ENCODE data around the gene ARSG. TPM values are rescaled to one million over a fixed set of nuclear protein-coding genes. Genes with fewer than 3 reads are reported as not detected.
"Not testable (repeated sequence)": the region's sequence is repeated elsewhere in the genome, so short reads cannot be mapped to it uniquely, and the experiment has no call there.

ARSG gene
- total and polyA plus RNA-seq, 2 of the 4 experiments (the other 2 are of a cell fraction): 2.9 to 3.0 TPM

GRCh38 chr17:68260051-68260762 lies 31.1 kb upstream of the ARSG start (continued):
- no peak for TF ChIP-seq RFX5 (IDR thresholded peaks at IDR 0.05; ENCODE audit: low read depth, low read length)

DNA sequence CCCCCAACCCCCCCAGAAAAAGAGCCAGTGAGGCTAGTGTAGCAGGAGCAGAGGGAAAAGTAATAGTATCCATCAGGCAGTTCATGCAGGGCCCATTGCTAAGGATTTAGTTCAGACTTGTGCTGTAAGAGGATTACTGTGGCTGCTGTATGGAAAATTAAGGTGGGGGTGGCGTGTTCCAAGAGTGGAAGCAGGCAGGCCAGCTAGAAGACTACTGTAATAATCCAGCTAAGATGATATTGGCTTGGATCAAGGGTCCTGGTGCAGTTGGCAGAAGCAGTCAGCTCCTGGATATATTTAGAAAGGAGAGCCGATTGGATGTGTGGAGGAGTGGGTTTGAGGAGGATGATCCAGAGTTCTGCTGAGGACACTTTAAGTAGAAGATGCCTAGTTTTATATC lies 28.8 kb upstream of the ARSG start:
- in situ Hi-C loops (cut with MboI; ENCODE audit: low sequenced_read_pairs): loop anchor here (5.0 to 25.0 kb wide), 3 partner anchors 140 to 500 kb away; no protein-coding TSS in a partner anchor
- intact Hi-C loops (cut with micrococcal nuclease): loop anchor here (10.0 kb wide), 1 partner anchor 502 kb away; no protein-coding TSS in a partner anchor
- POLR2A ChIA-PET (ENCODE audit: unreplicated experiment): not testable (repeated sequence)

More for the DNA sequence above, 28.8 kb upstream of the ARSG start:
- H2BK20ac ChIP-seq (ENCODE audit: low read depth, low read length); H3K56ac ChIP-seq (ENCODE audit: extremely low read depth, insufficient read depth, low read length); H2AFZ ChIP-seq (replicated peaks; ENCODE audit: low read length, poor library complexity); H3K79me1 ChIP-seq (ENCODE audit: low read depth in 1 of 2, low read length in 2 of 2); BruUV-seq (replicated peaks); H3K14ac ChIP-seq (replicated peaks; ENCODE audit: low read depth, low read length); ATAC-seq (ENCODE audit: low read depth); H3K36me3 ChIP-seq (ENCODE audit: control insufficient read depth, insufficient read depth, low read length); DNase-seq; H3K27me3 ChIP-seq (ENCODE audit: control insufficient read depth, insufficient read depth, low read length); H3K4me1 ChIP-seq (ENCODE audit: control insufficient read depth, insufficient read depth, low read length); dilution Hi-C loops (cut with HindIII; ENCODE audit: low sequenced_read_pairs, unreplicated experiment); H3K4me3 ChIP-seq (ENCODE audit: insufficient read depth, low read depth, low read length); H3K23ac ChIP-seq (ENCODE audit: low read depth, low read length); H4K91ac ChIP-seq (ENCODE audit: insufficient read depth, low read depth, low read length); H2AK9ac ChIP-seq (replicated peaks; ENCODE audit: low read depth, low read length, poor library complexity); H2BK120ac ChIP-seq (ENCODE audit: low read depth, low read length); H3K4me2 ChIP-seq (ENCODE audit: low read depth, low read length); H4K5ac ChIP-seq (ENCODE audit: low read depth, low read length); H3K9me1 ChIP-seq (ENCODE audit: insufficient read depth, low read length); H3K18ac ChIP-seq (ENCODE audit: low read depth, low read length); H2BK5ac ChIP-seq (ENCODE audit: low read depth, low read length, poor library complexity, severe bottlenecking); H2BK15ac ChIP-seq (ENCODE audit: low read depth, low read length); H3K27ac ChIP-seq (ENCODE audit: insufficient read depth, low read length); H3K9me3 ChIP-seq (ENCODE audit: control insufficient read depth, insufficient read depth, low read length); H2AK5ac ChIP-seq (ENCODE audit: low read depth, low read length); H3K4ac ChIP-seq (ENCODE audit: low read depth, low read length); H4K8ac ChIP-seq (ENCODE audit: low read depth in 2 of 2, low read length in 2 of 2); H3K9ac ChIP-seq (ENCODE audit: low read depth, low read length); H4K20me1 ChIP-seq (ENCODE audit: insufficient read depth, low read length): not testable (repeated sequence)
- no CpG with 5 or more reads among the region's 2 CpGs for WGBS, 2 experiments (ENCODE audit: extremely low coverage in 2 of 2, insufficient read length in 1 of 2)
- CTCF ChIA-PET: interaction anchor here (0.5 to 3.8 kb wide), 3 partner anchors 62 to 136 kb away, joined by 4 to 34 read pairs (median 7); no protein-coding TSS in a partner anchor

Data from IMR-90 (cell line).